Epidermal melanocyte (primary cell): ENCODE results near the gene MAPKAP1.
A peak's percentile ranks its signal among the peaks of the same experiment; 100 is the strongest.

Source experiments
- DNase-seq: peaks from one replicate; pipeline ENCODE4 v3.0.0; 2011; ENCODE audit warnings: low spot score; ENCODE audit not compliant: insufficient read length

MAPKAP1 gene

DNA sequence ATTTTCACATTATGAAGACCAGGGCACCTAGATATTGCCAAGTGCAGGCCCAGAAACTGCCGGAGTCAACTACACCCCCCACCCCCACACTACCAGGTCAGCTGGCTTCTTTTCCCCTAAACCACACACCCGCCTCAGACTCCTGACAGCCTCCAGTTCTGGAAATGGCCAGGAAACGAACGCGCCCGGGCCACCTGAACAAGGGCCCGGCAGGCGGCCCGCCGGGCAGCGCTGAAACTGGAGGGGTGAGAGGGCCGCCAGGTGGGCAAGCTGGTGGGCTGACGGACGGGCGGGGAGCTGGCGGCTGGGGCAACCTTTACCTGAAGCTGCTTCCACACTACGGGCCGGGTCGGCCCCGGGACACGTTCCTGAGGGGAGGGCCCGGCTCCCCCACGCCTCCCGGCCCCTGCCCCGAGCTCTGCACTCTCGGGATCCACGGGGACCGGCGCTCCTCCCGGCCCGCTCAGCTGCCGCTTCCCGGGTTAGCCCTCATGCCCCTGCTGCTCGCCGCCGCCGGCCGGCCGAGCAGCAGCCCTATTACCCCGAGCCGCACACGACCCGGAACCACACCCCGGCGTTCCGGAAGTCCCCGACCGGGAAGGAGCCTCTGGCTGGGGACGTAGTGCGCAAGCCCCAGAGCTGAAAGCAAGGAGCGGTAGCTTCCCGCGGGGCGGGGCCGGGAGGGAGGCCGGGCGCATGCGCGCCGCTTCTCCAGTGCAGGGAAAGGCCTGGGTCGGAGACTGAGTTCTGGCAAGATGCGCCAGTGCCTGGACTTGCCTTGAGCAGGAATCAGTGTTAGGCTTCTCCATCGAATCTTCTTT lies at the start of gene MAPKAP1:
Gene MAPKAP1, minus strand, starts transcription at position 558 of the 821 bp plus-strand sequence. CDS start 34,634 bp downstream, outside the sequence.
- peak; percentile 95 for DNase-seq

GRCh38 chr9:125756518-125756917 lies 49.5 kb upstream of the MAPKAP1 start:
- no peak for DNase-seq

DNA sequence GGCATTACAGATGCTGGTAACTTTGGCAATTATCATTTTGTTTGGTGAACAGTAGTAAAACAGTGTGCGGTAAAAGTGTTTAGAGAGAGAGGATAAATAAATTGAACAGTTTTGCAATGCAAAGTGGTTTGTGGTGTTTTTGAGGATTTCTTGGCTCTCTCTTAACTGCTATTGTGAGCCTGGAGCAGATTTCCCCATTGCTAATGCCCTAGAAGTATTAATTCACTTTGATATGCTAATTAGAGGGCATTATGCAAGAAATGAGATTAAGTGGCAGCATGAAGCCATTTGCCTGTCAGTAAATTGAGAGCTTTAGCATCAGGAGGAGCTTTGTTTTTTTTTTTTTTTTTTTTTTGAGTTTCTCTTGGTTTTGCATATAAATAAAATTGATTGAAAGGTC lies 48.3 kb upstream of the MAPKAP1 start:
- no peak for DNase-seq

- DNase-seq: no peak
These were observed 47.1 kb upstream of the MAPKAP1 start for GRCh38 chr9:125754096-125754495.

DNA sequence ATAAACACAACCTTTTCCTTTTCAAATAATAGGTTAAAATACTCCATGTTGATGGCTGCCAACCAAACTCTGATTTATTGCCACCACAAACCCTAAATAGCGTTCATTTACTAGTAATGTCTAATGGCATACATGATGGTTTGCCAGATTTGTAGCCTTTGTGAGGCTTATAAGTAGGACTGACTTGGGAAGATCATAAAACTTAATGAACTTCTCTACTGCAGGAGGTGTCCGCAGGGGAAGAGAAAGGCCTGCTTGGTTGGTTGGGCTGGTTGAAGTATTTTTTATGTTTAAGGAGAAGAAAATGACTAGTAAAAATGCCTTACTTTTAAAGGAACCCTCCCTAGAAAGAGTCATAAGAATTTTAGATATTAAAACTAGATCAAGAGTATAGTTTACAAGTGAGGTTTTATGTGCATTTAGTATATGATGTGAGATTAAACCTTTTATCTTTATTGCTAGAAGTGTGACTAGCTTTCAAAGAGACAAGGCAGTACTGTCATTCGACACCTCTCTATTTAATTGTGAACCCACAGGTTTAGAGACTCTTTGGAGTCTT lies 45.1 kb upstream of the MAPKAP1 start:
- no peak for DNase-seq

DNA sequence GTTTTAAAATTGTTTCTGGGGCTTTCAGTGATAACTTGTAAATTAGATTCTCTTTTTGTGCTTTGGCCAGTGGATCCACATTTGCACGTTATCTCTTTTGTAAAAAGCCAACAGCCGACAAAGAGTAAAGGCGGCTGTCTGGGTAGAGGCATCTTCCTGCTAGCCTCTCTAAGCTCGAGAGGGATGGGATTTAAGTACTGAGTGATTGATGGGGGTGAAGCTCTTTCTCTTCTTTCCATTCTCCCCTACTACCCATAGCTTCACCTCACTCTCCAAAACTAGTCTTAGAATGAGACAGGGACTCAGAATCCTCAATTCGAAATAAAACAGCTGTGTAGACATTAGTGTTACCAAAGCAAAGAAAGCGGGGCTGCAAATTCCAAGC lies 43.6 kb upstream of the MAPKAP1 start:
- no peak for DNase-seq

DNA sequence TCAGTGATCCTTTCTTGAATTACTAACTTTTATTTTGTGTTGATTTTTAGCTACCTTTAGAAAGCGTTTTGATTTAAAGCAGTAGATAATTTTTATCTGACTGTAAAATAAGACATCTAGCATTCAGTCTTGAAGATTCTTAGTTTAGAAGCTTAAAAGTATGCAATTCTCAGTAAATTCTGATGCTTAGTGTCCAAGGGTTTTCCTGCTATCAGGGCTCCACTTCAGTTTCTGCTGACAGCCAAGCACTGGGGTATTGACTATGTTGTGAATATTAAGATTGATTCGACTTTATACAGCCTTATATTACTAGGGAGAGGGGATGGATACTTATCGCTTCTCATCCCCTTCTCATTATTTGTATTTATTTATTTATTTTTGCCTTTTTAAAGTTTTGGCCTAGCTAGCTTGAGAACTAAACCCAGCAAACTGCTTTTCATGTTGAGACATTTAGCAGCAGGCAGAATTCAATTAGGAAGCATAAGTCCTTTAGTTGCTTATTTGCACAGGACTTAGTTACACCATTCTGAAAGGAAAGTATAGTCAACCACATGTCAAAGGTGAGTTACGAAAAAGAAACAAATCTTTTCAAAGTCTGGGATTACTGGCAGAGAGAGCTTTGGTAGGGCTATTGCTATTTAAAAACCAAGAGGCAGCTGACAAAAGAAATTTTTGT lies 43.1 kb upstream of the MAPKAP1 start:
- DNase-seq: no peak

GRCh38 chr9:125749287-125749935 lies 42.4 kb upstream of the MAPKAP1 start:
- DNase-seq: no peak

GRCh38 chr9:125748446-125749099 lies 41.6 kb upstream of the MAPKAP1 start:
- no peak for DNase-seq

DNA sequence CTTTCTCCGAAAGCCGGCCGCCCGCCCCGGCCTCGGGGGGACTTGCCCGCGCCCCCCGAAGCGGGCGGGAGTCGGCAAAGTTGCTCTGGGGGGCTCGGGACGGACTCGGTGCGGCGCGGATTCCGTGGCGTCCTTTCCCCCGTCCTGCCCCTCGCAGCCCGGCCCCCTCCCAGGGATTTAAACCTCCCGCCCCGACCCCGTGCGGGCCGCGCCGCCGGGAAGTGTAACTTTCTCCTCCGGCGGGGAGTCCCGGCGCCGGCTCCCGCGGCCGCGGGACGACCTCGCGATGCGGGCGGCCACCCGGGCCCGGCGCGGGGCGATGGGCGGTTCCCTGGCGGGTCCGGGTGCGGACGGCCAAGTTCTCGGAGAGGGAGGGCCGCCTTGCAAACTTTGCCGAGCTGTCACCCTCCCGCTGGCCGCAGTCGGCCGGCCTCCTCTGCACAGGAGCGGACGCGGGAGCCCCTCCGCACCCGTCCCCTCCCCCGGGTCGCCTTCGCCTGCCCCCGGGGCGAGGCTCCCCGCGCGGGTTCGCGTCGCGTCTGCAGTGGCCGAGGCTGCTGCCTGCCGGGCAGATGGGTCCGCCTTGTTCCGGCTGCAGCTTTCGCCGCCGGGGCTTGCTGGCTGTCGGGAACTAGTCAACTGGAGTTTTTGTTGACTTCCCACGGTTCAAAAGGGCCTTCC lies 40.9 kb upstream of the MAPKAP1 start:
- no peak for DNase-seq

DNA sequence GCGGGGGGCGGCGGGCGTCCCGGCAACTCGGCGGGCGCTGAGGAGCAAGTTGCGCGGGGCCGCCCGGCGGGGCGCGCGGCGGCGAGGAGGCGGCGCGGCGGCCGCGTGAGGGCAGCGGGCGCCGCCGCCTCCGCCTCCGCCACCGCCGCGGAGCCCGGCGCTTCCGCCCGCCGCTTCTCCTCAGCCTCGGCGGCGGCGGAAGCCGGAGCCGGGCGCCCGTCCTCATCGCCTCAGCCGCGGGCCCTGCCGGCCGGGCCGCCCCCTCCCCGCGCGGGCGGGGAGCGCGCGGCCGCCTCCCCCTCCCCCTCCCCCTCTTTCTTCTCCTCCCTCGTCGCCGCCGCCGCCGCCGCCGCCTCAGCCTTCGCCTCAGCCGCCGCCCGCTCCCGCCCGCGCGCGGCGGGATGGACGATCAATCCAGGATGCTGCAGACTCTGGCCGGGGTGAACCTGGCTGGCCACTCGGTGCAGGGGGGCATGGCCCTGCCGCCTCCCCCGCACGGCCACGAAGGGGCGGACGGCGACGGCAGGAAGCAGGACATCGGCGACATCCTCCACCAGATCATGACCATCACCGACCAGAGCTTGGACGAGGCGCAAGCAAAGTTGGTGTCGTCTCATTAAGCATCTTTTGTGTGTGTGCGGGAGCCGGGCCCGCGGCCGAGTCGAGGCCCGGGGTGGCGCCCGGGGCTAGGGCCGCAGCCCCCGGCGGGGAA lies 40.2 kb upstream of the MAPKAP1 start, which contains the start of gene PBX3:
Gene PBX3, plus strand, starts transcription at position 321 of the 712 bp plus-strand sequence.
- no peak for DNase-seq

DNA sequence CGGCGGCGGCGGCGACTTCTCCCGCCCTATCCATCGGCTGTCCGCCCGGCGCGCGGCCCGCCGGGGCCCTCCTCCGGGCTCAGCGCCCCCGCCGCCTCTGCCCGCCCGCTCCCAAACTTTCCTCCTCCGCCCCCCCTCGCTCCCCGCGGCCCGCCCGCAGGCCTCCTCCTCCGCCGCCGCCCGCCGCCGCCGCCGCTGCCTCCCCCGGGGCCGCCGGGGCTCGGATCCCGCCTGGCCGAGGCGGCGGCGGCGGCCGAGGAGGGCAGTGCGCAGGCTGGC lies 39.7 kb upstream of the MAPKAP1 start:
- no peak for DNase-seq

DNA sequence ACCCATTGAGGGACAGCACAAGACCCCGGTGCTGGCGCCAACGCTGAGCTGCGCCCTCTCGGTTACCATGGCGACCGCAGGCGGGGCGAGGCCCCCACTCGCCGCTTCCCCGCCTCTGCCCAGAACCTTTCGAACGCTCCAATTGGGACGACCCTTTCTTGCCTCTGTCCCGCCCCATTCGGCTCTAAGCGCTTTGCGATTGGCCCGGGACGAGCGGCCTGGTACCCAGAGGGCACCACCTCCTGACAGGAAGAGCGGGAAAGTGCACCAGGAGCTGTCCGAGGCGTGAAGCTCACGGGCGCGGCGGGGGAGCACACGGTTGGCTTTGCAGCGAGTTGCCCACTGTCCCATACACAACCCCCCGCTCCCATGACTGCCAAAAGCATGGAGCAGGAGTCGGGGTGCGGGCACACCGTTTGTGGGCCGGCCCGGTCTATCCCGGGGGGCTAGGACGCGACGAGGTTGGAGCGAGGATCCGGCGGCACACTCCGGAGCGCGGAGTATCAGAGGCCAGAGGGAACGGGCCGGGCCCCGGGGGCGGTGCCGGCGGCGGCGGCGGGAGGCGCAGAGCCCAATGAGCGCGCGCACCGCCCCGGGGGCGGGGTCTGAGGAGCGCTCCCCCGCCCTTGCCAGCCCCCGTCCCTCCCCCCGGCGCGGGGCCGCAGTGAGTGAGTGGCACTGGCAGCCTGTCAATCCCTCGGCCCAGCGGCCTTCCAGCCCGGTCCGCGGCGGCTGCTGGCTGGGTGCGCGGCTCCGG lies 39.2 kb upstream of the MAPKAP1 start:
- peak; percentile 94 for DNase-seq

DNA sequence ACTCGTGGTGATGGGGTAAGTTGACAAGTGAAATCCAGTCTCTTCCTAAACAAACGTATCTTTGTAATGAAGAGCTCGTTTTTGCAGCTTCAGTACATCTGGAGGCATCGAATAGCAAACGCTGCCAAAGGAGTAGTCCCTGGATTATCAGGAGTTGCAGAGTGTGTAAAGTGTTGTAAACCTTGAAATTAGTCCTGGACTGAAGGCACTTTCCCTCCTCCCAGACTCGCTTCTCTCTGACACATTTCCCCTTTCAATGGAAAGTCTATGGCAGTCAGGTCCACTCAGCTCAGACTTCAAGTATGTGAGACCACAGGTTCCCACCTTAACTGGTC lies 38.6 kb upstream of the MAPKAP1 start:
- DNase-seq: no peak

DNA sequence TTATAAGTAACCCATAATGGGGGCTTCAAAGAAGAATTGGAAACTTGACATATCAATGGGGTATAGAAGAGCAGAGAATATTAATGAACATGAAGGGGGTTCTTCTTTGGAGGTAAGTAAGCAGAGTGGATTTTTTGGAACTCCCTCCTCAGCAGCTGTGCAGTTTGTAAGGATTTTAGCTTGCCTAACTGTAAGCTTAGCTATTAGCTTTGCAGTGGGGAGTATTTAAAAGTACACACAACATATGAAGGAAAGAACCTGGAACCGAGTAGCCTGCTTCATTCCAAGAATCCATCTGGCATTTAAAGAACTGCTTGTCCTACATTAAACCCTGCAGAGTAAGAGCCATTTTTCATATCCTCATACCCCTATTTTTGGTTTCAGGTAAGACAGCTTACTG lies 38.0 kb upstream of the MAPKAP1 start:
- no peak for DNase-seq

DNA sequence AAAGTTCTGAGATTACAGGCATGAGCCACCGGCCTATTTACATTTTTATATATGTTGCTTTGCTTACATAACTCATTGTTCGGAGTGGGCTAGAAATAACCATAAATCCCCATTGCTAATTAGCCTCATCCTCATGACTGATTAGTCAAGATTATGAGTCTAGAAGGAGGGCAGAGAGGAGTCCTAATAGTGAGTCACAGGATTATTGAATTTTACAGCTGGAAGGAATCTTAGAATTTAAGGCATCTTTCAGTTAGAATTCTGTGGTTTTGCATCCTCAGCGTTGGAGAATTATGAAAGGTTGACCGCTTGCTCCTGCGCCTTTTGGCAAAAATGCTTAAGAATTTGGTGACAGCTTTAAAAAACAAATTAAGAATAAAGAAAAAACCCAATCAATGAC lies 37.6 kb upstream of the MAPKAP1 start:
- DNase-seq: peak; percentile 34

GRCh38 chr9:125743682-125744428 lies 36.8 kb upstream of the MAPKAP1 start:
- DNase-seq: no peak

DNA sequence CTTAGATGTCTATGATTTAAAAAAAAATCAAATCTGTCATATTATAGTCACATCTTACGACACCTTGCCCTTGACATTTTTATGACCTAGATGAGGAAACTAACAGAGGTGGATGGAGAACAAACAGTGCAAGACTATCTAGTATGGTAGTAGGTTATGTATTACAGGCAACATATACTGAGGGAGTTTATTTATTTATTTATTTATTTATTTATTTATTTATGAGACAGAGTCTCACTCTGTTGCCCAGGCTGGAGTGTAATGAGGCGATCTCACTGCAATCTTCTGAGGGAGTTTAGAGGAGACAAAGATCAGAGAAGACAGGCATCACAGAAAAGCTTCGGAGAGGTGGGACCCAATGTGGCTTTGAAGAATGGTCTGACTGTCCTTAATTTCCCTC lies 35.6 kb upstream of the MAPKAP1 start:
- no peak for DNase-seq

- no peak for DNase-seq
These were observed 32.4 kb upstream of the MAPKAP1 start for GRCh38 chr9:125739436-125739835.
